GM12878 (cell line): ENCODE measurements around the gene HIVEP1. TPM values are rescaled to one million over a fixed set of nuclear protein-coding genes. Genes with fewer than 3 reads are reported as not detected.

Experiments used
- ATAC-seq: fragments of 200-7000 bp; cut with Tn5 transposase; 3 replicates; pipeline ENCODE4 v1.9.1; 2020; ENCODE audit warnings: mild to moderate bottlenecking, moderate library complexity
- BruUV-seq: library from RNA; stranded (reverse); fragments of 400-500 nt; replicated peaks from 2 replicates; lab custom pipeline; 2021; lab: Mats Ljungman, UMichigan
- CTCF ChIA-PET: fragments of 300-600 bp; sonication (Branson Sonifier 250); formaldehyde crosslinking; extraction: SDS; loops from one replicate; lab custom pipeline; 2021; ENCODE audit warnings: inconsistent platforms; lab: Yijun Ruan, JAX
- POLR2A ChIA-PET: fragments of 350-600 bp; formaldehyde crosslinking; extraction: SDS; loops from one replicate; lab custom pipeline; 2021; ENCODE audit warnings: inconsistent platforms; lab: Charles Lee
- RAD21 ChIA-PET: fragments of 300-600 bp; sonication (Branson Sonifier 250); formaldehyde crosslinking; loops from one replicate; lab custom pipeline; 2023; ENCODE audit warnings: antibody characterized with exemption; ENCODE audit not compliant: unreplicated experiment; lab: Charles Lee
- SMC1A ChIA-PET: fragments of 300-600 bp; sonication (Branson Sonifier 250); formaldehyde crosslinking; loops from one replicate; lab custom pipeline; 2023; ENCODE audit not compliant: unreplicated experiment, uncharacterized antibody; lab: Charles Lee
- DNase-seq: peaks from one replicate; pipeline ENCODE4 v3.0.0-alpha.2; 2011; ENCODE audit warnings: low read depth, low spot score
- FAIRE-seq: peaks from 3 replicates; lab custom pipeline; 2011; peaks lifted over from hg19 to GRCh38; lab: Jason Lieb, UNC
- H2AFZ ChIP-seq: 2 replicates; pipeline ENCODE4 v1.6.0; 2011; ENCODE audit warnings: low read depth, low read length, control low read depth; ENCODE audit not compliant: control insufficient read depth
- H3K27ac ChIP-seq: 2 replicates; pipeline ENCODE4 v1.5.1; 2011; ENCODE audit warnings: control low read depth; ENCODE audit not compliant: control insufficient read depth, insufficient read depth
- H3K27me3 ChIP-seq, 2 experiments: replicated peaks in 1 of 2; 2 replicates each; pipeline versions ENCODE4 v1.6.0 to v1.6.1; 2011; ENCODE audit warnings: low read length in 1 of 2; ENCODE audit not compliant: control insufficient read depth in 2 of 2, insufficient read depth in 2 of 2
- H3K36me3 ChIP-seq, 2 experiments: 2 replicates each; pipeline ENCODE4 v1.5.1; 2011; ENCODE audit warnings: low read length in 1 of 2; ENCODE audit not compliant: control insufficient read depth in 2 of 2, insufficient read depth in 2 of 2
- H3K4me1 ChIP-seq: 2 replicates; pipeline ENCODE4 v1.6.1; 2011; ENCODE audit warnings: mild to moderate bottlenecking, low read length, moderate library complexity, mixed read lengths; ENCODE audit not compliant: control insufficient read depth, insufficient read depth
- H3K4me2 ChIP-seq: 2 replicates; pipeline ENCODE4 v1.6.0; 2011; ENCODE audit warnings: control low read depth; ENCODE audit not compliant: control insufficient read depth, insufficient read depth
- H3K4me3 ChIP-seq: fragments of 200-600 bp; sonication (generic); 2 replicates; pipeline ENCODE4 v1.5.1; 2016
- H3K79me2 ChIP-seq: 2 replicates; pipeline ENCODE4 v1.6.0; 2011; ENCODE audit warnings: low read length; ENCODE audit not compliant: control insufficient read depth, insufficient read depth
- H3K9ac ChIP-seq: 2 replicates; pipeline ENCODE4 v1.8.0; 2011; ENCODE audit warnings: low read length, control low read depth, mixed read lengths; ENCODE audit not compliant: control insufficient read depth, insufficient read depth
- H3K9me3 ChIP-seq: replicated peaks from 3 replicates; pipeline ENCODE4 v1.5.1; 2011; ENCODE audit warnings: mild to moderate bottlenecking, low read length; ENCODE audit not compliant: control insufficient read depth, insufficient read depth
- H4K20me1 ChIP-seq: 2 replicates; pipeline ENCODE4 v1.6.0; 2011; ENCODE audit not compliant: control insufficient read depth, insufficient read depth
- EP300 ChIP-seq, 2 experiments: fragments of 150-350 bp in 1 of 2; IDR thresholded peaks; 2 replicates each; pipeline ENCODE4 v1.6.1; 2011 to 2012; ENCODE audit warnings: low read depth in 2 of 2, low read length in 2 of 2, borderline replicate concordance in 1 of 2, improper control_type of control experiment in 1 of 2, inconsistent platforms in 1 of 2; ENCODE audit not compliant: control insufficient read depth in 1 of 2
- WRNIP1 ChIP-seq: IDR thresholded peaks from 2 replicates; pipeline ENCODE4 v1.6.1; 2011; ENCODE audit warnings: low read depth, low read length, improper control_type of control experiment, borderline replicate concordance
- ZNF384 ChIP-seq: IDR thresholded peaks from 2 replicates; pipeline ENCODE4 v1.6.1; 2012; ENCODE audit warnings: low read depth, mild to moderate bottlenecking, low read length, improper control_type of control experiment, borderline replicate concordance
- WGBS: methylation state at CpG from one replicate; pipeline ENCODE4 v1.1.6; 2016; ENCODE audit warnings: low lambda C conversion rate; ENCODE audit not compliant: insufficient replicate concordance, insufficient coverage; ENCODE audit errors: missing lambda C conversion rate; 5-methylcytosine and 5-hydroxymethylcytosine counted together
- in situ Hi-C: fragments of 300-500 bp; cut with MboI; formaldehyde crosslinking; loops from 9 replicates; pipeline ENCODE4 v1.14.3; 2018; ENCODE audit warnings: mixed read lengths
- intact Hi-C: fragments of 100-400 bp; cut with micrococcal nuclease; formaldehyde crosslinking; loops from one replicate; pipeline ENCODE4 v1.14.2; 2022; ENCODE audit not compliant: unreplicated experiment
- polyA plus RNA-seq, 11 experiments: library from polyadenylated mRNA; depleted of rRNA in 4 of 11; unstranded in 6 of 11; stranded (reverse) in 5 of 11; fragments of >200 nt; fragmentation: Nextera tagmentation in 4 of 11; fragmentation: Illumina TruSeq in 1 of 11; extraction: Ambion mirVana in 4 of 11; extraction: Trizol in 1 of 11; gene quantifications; 1 replicate in 1 of 11; 2 replicates in 10 of 11; pipeline versions ENCODE4 v1.2.1 to v1.2.3, GENCODE V29; 2011 to 2016; ENCODE audit warnings: inconsistent platforms in 2 of 11, missing spikeins in 2 of 11, low read depth in 1 of 11
- total RNA-seq, 4 experiments: library from RNA; depleted of rRNA in 3 of 4; stranded (reverse); fragments of >200 nt in 3 of 4; fragmentation: Illumina TruSeq in 1 of 4; extraction: Trizol in 1 of 4; gene quantifications; 2 replicates each; pipeline versions ENCODE4 v1.2.1 to v1.2.3, GENCODE V29; 2013 to 2021
- TF ChIP-seq, protein P1 (sequence below): fragments of 150-350 bp; IDR thresholded peaks from 2 replicates; pipeline ENCODE4 v1.6.1; 2016; ENCODE audit warnings: low read depth, low read length
- TF ChIP-seq, protein P2 (sequence below): fragments of 450-650 bp; IDR thresholded peaks from 2 replicates; pipeline ENCODE4 v1.6.1; 2016; ENCODE audit warnings: mild to moderate bottlenecking
- TF ChIP-seq, protein P3 (sequence below): IDR thresholded peaks from 2 replicates; pipeline ENCODE4 v1.6.1; 2011; ENCODE audit warnings: borderline replicate concordance, low read depth, mild to moderate bottlenecking, moderate library complexity, mixed read lengths, low read length; ENCODE audit not compliant: insufficient read depth; ENCODE audit errors: extremely low read length
- TF ChIP-seq, protein P4 (sequence below): IDR thresholded peaks from 2 replicates; pipeline ENCODE4 v1.6.1; 2011; ENCODE audit warnings: mild to moderate bottlenecking, low read depth, low read length, moderate library complexity; ENCODE audit not compliant: insufficient replicate concordance
- TF ChIP-seq, protein P5 (sequence below): fragments of 450-650 bp; IDR thresholded peaks from 2 replicates; pipeline ENCODE4 v1.6.1; 2016; ENCODE audit warnings: mild to moderate bottlenecking, moderate library complexity, borderline replicate concordance

Gene HIVEP1
- total and polyA plus RNA-seq, 10 of the 15 experiments (the other 5 are each of a cell fraction or from before 2014, with no cell fraction given) = 4.3 to 37.5 (median 21.6) TPM

DNA sequence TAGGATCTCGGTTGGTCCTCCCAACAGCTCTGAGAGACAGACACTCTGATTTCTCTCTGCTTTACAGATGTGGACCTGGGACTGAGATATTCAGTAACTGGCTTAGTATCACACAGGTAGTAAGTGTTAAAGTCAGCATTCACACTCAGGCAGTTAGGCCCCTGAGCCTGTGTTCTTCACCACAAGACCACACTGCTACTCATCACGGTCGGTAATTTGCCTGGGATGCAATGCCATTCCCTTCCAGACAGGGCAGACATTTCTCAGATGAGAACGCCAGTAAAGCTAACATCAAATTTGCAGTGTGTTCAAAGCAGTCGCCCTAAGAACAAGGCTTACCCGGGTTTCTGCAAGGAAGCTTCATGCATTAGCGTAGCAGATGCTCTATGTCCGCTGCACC, 39.8 kb upstream of the HIVEP1 start:
- ChIA-PET RAD21 (interaction anchor here (1.4 kb wide), 1 partner anchor 249 kb away, joined by 3 read pairs; no protein-coding TSS in a partner anchor), SMC1A (interaction anchor here (0.6 to 2.1 kb wide), 6 partner anchors 9 to 38 kb away, joined by 3 to 8 read pairs (median 4); no protein-coding TSS in a partner anchor), CTCF (interaction anchor here (0.7 to 1.9 kb wide), 3 partner anchors 10 to 35 kb away, joined by 3 to 6 read pairs (median 5); no protein-coding TSS in a partner anchor), POLR2A (no interaction called here)
- Histone ChIP-seq H3K4me1 (peaks cover 20% of the 10 kb centered on the region), H4K20me1 (no peaks in the 10 kb centered on the region), H3K79me2 (no peaks in the 10 kb centered on the region), H3K36me3 (no peaks in the 10 kb centered on the region), H3K27me3 (no peaks in the 10 kb centered on the region), H2AFZ (no peak overlapping the region), H3K9me3 (no peaks in the 10 kb centered on the region; the same call in 2 of the 3 replicates), H3K27ac (no peak overlapping the region), H3K4me2 (no peak overlapping the region), H3K9ac (no peak overlapping the region), H3K4me3 (no peak overlapping the region)
- no TSS peak for BruUV-seq
- intact Hi-C loops = no loop called here
- FAIRE-seq (no peak), ATAC-seq (no peak), DNase-seq (no peak)
- WGBS = 98% methylated on average over 8 of the region's 8 CpGs
- in situ Hi-C loops = no loop called here
- TF ChIP-seq EP300 (IDR thresholded peaks at IDR 0.05; ENCODE audit: borderline replicate concordance in 1 of 2, control insufficient read depth in 1 of 2, low read depth in 2 of 2, low read length in 2 of 2) (no peak), WRNIP1 (no peak), ZNF384 (no peak)
- TF ChIP-seq, protein P1, sequence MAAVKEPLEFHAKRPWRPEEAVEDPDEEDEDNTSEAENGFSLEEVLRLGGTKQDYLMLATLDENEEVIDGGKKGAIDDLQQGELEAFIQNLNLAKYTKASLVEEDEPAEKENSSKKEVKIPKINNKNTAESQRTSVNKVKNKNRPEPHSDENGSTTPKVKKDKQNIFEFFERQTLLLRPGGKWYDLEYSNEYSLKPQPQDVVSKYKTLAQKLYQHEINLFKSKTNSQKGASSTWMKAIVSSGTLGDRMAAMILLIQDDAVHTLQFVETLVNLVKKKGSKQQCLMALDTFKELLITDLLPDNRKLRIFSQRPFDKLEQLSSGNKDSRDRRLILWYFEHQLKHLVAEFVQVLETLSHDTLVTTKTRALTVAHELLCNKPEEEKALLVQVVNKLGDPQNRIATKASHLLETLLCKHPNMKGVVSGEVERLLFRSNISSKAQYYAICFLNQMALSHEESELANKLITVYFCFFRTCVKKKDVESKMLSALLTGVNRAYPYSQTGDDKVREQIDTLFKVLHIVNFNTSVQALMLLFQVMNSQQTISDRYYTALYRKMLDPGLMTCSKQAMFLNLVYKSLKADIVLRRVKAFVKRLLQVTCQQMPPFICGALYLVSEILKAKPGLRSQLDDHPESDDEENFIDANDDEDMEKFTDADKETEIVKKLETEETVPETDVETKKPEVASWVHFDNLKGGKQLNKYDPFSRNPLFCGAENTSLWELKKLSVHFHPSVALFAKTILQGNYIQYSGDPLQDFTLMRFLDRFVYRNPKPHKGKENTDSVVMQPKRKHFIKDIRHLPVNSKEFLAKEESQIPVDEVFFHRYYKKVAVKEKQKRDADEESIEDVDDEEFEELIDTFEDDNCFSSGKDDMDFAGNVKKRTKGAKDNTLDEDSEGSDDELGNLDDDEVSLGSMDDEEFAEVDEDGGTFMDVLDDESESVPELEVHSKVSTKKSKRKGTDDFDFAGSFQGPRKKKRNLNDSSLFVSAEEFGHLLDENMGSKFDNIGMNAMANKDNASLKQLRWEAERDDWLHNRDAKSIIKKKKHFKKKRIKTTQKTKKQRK = no peak
- TF ChIP-seq, protein P2, sequence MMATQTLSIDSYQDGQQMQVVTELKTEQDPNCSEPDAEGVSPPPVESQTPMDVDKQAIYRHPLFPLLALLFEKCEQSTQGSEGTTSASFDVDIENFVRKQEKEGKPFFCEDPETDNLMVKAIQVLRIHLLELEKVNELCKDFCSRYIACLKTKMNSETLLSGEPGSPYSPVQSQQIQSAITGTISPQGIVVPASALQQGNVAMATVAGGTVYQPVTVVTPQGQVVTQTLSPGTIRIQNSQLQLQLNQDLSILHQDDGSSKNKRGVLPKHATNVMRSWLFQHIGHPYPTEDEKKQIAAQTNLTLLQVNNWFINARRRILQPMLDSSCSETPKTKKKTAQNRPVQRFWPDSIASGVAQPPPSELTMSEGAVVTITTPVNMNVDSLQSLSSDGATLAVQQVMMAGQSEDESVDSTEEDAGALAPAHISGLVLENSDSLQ = no peak
- TF ChIP-seq, protein P3, sequence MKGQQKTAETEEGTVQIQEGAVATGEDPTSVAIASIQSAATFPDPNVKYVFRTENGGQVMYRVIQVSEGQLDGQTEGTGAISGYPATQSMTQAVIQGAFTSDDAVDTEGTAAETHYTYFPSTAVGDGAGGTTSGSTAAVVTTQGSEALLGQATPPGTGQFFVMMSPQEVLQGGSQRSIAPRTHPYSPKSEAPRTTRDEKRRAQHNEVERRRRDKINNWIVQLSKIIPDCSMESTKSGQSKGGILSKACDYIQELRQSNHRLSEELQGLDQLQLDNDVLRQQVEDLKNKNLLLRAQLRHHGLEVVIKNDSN = no peak
- TF ChIP-seq, protein P4, sequence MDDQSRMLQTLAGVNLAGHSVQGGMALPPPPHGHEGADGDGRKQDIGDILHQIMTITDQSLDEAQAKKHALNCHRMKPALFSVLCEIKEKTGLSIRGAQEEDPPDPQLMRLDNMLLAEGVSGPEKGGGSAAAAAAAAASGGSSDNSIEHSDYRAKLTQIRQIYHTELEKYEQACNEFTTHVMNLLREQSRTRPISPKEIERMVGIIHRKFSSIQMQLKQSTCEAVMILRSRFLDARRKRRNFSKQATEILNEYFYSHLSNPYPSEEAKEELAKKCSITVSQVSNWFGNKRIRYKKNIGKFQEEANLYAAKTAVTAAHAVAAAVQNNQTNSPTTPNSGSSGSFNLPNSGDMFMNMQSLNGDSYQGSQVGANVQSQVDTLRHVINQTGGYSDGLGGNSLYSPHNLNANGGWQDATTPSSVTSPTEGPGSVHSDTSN = no peak
- TF ChIP-seq, protein P5, sequence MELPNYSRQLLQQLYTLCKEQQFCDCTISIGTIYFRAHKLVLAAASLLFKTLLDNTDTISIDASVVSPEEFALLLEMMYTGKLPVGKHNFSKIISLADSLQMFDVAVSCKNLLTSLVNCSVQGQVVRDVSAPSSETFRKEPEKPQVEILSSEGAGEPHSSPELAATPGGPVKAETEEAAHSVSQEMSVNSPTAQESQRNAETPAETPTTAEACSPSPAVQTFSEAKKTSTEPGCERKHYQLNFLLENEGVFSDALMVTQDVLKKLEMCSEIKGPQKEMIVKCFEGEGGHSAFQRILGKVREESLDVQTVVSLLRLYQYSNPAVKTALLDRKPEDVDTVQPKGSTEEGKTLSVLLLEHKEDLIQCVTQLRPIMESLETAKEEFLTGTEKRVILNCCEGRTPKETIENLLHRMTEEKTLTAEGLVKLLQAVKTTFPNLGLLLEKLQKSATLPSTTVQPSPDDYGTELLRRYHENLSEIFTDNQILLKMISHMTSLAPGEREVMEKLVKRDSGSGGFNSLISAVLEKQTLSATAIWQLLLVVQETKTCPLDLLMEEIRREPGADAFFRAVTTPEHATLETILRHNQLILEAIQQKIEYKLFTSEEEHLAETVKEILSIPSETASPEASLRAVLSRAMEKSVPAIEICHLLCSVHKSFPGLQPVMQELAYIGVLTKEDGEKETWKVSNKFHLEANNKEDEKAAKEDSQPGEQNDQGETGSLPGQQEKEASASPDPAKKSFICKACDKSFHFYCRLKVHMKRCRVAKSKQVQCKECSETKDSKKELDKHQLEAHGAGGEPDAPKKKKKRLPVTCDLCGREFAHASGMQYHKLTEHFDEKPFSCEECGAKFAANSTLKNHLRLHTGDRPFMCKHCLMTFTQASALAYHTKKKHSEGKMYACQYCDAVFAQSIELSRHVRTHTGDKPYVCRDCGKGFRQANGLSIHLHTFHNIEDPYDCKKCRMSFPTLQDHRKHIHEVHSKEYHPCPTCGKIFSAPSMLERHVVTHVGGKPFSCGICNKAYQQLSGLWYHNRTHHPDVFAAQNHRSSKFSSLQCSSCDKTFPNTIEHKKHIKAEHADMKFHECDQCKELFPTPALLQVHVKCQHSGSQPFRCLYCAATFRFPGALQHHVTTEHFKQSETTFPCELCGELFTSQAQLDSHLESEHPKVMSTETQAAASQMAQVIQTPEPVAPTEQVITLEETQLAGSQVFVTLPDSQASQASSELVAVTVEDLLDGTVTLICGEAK = no peak
